ENCODE data around the gene COL23A1.
A peak's percentile ranks its signal among the peaks of the same experiment; 100 is the strongest.

Gene COL23A1

DNA sequence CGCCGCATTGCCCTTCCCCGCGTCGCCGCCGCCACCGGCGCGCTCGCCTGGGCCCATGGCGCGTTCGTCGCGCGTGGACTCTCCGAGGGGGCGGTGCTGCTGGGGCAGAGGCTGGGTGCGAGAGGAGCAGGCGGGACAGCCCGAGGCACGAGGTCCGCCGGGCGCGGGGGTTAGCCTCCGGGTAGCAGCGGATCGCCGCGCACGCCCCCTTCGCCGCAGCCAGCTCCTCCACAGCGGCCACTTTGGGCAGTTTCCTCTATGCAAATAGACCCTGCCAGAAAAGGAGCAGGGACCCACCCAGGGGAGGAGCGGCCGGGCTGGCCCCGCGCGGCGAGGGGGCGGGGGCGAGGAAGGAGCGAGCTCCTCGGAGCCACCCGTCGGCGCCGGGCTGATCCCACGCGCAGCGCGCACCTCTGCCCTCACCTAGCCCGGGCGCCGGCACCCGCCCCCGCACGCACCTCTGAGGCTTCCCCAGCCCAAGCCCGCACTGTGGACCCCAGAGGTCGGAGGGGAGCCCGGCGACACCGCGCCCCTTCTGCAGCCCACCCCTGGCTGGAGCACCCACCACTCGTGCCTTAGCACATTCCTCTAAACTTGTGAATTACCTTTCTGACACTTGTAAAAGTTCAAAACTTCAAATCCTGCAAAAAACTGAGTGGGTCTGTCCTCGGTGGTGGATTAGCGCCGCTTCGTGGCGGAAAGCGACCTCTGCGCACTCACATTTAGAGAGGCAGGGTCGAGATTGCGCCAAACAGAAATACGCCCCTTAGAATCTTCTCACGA, at the start of gene COL23A1:
COL23A1 (minus strand) TSS at position 253 of the 783 bp plus-strand sequence.
- no peak for DNase-seq (ENCODE audit: low spot score)

GRCh38 chr5:178637356-178638074, 47.3 kb upstream of the COL23A1 start:
- DNase-seq (ENCODE audit: low spot score) = no peak

DNA sequence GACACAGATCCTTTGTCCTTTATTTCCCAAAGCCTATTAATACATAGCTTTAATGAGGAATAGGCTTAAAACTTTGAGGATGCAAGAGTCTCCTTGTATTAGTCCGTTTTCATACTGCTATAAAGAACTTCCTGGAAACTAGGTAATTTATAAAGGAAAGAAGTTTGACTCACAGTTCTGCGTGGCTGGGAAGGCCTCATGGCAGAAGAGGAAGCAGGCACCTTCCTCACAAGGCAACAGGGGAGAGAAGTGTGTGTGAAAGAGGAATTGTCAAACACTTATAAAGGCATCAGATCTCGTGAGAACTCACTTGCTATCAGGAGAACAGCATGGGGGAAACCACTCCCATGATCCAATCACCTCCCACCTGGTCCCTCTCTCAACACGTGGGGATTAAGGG, 42.1 kb upstream of the COL23A1 start:
- no peak for DNase-seq (ENCODE audit: low spot score)

DNA sequence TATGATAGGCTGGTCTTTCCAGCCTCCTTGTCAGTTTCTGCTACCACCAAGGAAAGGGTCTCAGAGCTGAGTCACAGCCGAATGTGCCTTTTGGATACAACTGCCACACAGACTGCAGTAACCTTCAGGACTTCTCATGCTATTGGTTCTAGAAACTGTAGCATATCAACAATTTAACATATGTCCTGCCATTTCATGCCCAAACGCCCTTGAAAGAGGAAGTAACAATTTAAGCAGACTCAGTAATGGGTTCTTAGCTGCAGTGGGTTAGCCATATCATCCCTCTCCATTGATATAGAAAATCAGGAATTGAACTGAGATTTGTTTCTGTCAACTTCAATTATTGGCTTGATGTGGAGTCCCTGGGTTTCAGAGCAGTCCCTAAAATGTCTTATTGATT, 40.8 kb upstream of the COL23A1 start:
- DNase-seq (ENCODE audit: low spot score) = no peak

DNA sequence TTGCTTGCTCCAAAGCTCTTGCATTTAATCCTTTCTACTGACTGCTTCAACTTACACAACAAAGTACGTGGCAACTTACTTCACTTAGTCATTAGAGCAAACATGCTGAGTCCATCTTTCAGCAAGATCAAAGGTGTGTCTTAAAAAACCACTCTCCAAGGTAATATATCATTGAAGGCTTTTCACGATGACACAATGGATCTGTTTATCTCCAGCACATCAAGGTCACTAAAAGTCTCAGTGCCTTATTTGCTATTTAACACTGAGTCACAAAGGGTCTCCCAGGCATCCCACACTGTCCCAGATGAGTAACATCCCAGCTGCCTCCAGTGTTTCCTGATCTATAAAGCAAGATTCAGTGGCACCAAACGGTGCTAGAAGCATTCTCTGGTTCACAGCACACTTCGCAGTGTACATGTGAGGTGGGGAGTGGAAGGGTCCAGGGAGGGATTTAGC, 40.3 kb upstream of the COL23A1 start:
- DNase-seq (ENCODE audit: low spot score) = no peak

GRCh38 chr5:178627259-178627598, 37.0 kb upstream of the COL23A1 start:
- DNase-seq (ENCODE audit: low spot score) = no peak

DNA sequence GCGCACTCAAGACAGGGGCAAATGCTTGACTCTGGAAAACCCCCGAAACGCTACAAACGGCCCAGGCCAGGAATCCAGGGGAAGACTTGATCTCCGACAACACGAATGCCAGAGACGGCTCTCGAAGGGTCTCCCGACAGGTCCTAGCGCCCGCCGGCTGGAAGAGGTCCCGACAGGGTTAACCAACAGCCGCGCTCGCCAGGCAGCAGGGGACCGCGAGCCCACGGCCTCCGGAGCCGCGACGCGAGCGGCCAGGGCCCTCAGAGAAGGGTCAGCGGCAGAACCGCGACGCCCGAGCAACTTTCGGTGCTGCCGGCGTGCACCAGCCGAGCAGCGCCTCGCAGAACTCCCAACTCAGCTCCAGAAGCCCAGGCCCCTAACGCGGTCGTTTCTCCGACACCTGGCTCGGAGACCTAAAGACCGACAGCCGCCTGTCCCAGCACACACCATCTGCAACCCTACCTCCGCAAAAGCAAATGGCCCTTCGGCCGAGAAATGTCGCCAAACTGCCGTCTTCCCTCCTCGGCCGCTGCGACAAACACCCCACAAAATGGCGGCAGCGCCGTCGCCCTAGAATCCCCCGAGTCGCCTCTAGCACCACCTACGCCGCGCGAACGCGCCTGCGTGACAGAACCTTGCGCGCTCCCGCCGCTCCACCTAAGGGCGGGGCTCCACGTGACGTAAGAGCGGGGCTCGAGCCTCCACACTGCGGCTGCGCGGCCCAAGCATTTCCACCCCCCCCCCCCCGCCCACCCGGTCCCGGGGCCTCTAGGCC, 36.5 kb upstream of the COL23A1 start, which contains the start of gene CLK4:
CLK4 (minus strand) TSS at position 567 of the 775 bp plus-strand sequence. CDS start 3,634 bp downstream, outside the sequence.
- DNase-seq (ENCODE audit: low spot score) = peak; percentile 93

- peak; percentile 34 for DNase-seq (ENCODE audit: low spot score)
Measured at GRCh38 chr5:178625679-178626483, 35.7 kb upstream of the COL23A1 start.

GRCh38 chr5:178624631-178625546, 34.7 kb upstream of the COL23A1 start:
- DNase-seq (ENCODE audit: low spot score) = no peak

DNA sequence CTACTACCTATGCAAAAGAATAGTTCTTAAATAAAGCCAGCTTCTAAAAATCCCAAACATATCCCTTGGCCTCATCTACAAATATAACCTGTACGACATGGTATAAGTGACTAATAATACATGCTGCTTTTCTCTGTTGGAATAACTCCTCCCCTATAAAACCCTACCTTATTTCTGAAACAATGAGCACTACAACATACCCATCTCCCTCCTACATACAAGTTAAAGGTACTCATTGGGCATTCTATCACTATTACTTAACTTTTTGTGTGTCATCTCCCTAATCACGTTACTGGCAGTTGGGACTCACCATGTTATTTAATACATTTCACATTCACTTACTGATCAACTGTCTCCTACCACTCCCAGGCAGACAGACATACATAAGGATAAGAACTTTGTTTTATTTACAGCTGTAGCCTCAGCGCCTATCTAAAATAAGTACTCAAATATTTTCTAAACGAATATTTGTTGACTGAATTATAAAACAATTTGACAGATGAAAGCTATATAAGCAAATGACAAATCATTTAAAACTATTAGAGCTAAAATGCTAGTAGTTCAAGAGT, 32.6 kb upstream of the COL23A1 start:
- DNase-seq (ENCODE audit: low spot score) = no peak

DNA sequence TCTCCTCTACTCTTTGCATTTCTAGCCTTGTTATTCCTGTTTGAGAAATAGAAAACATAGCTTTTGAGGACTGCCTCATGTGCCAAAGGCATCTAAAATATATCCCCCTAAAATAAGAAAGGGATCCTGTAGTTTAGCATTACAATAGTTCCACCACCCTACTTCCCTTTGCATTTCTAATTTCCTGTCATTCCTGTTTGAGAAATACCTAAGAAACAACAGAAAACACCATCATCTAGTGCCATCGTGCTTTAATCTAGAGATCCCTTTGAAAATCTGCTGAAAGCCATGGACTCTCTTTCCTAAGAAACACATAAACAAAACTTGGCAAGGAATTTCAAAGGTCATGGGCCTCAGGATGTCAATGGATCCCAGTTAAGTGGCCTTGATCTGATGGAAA, 29.2 kb upstream of the COL23A1 start:
- DNase-seq (ENCODE audit: low spot score) = no peak

GRCh38 chr5:178612299-178612698, 22.1 kb upstream of the COL23A1 start:
- DNase-seq (ENCODE audit: low spot score) = no peak

DNA sequence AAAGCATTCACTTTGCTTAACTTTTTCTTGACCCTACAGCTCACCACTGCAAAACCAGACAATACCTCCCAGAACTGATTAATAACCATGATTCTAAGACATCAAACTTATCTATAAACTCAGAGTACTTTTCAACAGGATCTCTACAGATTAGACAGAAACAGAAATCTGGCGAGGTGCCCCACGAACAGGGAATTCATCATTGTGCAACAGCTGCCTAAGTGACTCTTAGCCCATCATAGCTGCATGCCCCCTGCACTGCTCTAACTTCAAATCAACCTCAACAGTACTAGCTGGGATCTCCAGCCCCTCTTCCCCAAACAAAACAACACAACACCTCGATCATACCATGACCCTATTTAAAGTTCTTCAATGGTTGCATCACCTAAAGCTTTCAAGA, 16.1 kb upstream of the COL23A1 start:
- DNase-seq (ENCODE audit: low spot score) = no peak

GRCh38 chr5:178605788-178606187, 15.6 kb upstream of the COL23A1 start:
- DNase-seq (ENCODE audit: low spot score) = no peak

DNA sequence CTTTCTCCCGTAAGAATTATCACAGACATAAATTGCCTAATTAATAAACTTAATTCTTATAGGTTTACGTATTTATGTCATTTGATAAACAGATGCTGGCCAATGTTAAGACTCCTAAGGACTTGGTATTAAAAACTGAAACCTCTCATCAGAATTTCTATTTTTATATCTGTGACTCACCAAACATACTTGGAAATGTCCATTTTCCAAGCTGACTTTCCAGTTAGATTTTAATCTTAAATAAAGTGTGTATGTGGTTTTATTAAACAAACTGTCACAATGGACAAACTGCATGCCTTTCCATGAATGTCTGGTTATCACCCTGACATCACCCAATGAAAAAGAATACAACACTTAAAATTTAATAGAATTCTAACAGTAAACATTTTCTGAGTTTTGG, 12.6 kb upstream of the COL23A1 start:
- no peak for DNase-seq (ENCODE audit: low spot score)

DNA sequence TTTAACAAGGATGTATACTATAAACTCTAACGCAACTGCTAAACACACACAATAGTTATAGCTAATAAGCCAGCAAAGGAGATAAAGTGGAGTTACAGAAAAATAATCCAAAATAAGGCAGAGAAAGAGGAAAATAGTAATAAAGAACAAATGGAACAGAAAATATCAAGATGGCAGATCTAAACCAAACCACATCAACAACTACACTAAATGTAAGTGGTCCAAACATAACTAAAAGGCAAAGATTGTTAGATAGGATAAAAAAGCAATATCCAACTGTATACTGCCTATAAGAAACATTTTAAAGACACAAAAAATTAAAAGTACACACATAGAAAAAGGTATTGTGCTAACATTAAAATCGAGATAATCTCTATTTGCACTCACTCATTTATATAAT, 5.6 kb upstream of the COL23A1 start:
- no peak for DNase-seq (ENCODE audit: low spot score)

DNA sequence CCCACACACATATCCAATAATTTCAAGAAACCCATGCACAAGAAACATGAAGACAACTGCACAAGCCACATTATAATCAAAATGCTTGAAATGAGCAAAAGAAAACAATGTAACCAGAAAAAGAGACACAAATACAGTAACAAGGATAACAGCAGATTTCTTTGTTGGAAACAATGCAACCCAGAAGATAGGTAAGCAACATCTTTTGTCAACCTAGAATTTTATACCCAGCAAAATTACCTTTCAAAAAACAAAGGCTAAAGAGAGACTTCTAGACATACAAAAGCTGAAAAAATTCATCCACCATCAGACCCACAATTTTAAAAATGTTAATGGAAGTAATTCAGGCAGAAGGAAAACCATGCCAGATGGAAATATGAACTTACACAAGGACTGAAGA, 5.0 kb upstream of the COL23A1 start:
- no peak for DNase-seq (ENCODE audit: low spot score)

GRCh38 chr5:178590924-178591423, 781 bp upstream of the COL23A1 start:
- DNase-seq (ENCODE audit: low spot score) = no peak

DNA sequence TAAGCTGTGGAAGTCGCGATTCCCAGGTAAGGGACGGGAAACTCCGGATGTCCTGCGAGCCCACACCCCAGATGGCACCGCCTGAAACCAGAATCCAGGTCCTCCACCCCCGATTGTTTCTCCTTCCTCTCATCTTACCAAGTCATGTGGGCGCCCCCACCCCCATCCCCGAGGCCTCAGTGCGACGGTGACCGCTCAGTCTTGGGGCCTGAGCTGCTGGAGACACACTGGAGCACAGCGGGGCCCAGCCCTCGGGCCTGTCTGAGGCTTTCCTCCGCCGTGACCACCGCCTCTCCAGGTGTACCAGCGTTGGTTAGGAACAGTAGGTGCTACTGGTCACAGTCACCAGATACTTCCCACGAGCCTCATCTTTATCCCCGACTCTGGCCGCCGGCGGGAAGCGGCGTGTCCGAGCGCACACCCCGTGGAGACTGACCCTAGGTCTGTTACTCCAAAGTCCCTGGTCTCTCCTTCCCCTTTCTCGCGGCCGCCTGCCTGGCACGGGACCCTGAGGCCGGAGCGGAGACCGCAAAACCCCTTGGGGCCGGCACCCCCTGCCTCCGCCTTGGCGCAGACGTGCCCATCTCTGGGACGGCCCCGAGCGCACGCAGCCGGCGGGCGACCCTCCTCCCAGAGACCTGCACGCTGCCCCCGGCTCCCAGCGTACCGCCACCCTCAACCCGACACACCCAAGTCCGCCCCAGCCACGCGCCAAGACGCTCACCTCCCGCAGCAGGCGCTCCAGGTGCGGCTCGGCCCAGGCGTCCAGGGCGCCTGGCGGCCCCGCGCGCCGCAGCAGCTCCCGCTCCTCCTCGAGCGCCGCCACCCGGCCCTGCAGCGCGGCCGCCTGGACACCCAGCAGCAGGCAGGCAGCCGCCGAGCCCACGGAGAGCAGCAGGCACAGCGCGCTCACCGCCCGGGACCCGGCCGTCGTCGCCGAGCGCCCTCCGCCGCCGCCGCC, 733 bp downstream of the COL23A1 start:
- DNase-seq (ENCODE audit: low spot score) = no peak
